RWPE2 (cell line): ENCODE results near the gene SCGB1C2.

Source experiments
- ATAC-seq: fragments of 200-7000 bp; cut with Tn5 transposase; 3 replicates; pipeline ENCODE4 v1.9.1; 2021; ENCODE audit warnings: low read depth
- DNase-seq: peaks from one replicate; pipeline ENCODE4 v3.0.0-alpha.2; 2020; ENCODE audit warnings: low spot score
- H3K27ac ChIP-seq: fragments of 450-650 bp; 2 replicates; pipeline ENCODE4 v1.5.1; 2017; ENCODE audit warnings: mild to moderate bottlenecking; ENCODE audit not compliant: poor library complexity, severe bottlenecking
- H3K27me3 ChIP-seq: fragments of 250-450 bp; sonication (Bioruptor Pico); 2 replicates; pipeline ENCODE4 v1.5.1; 2021; ENCODE audit warnings: mild to moderate bottlenecking, moderate library complexity; ENCODE audit not compliant: insufficient read depth, poor library complexity, severe bottlenecking
- H3K36me3 ChIP-seq: fragments of 250-450 bp; sonication (Bioruptor Pico); 2 replicates; pipeline ENCODE4 v1.5.1; 2020; ENCODE audit warnings: low read depth, mild to moderate bottlenecking, moderate library complexity
- H3K4me1 ChIP-seq: fragments of 250-450 bp; sonication (Bioruptor Pico); 2 replicates; pipeline ENCODE4 v1.5.1; 2021; ENCODE audit warnings: mild to moderate bottlenecking, moderate library complexity; ENCODE audit not compliant: insufficient read depth, poor library complexity, severe bottlenecking
- H3K4me3 ChIP-seq: fragments of 250-450 bp; sonication (Bioruptor Pico); 2 replicates; pipeline ENCODE4 v1.5.1; 2021; ENCODE audit warnings: mild to moderate bottlenecking, moderate library complexity; ENCODE audit not compliant: severe bottlenecking
- H3K9me3 ChIP-seq: fragments of 250-450 bp; sonication (Bioruptor Pico); 2 replicates; pipeline ENCODE4 v1.5.1; 2021; ENCODE audit warnings: mild to moderate bottlenecking, moderate library complexity; ENCODE audit not compliant: severe bottlenecking
- TF ChIP-seq, protein P1 (sequence below): fragments of 450-650 bp; IDR thresholded peaks from one replicate; pipeline ENCODE4 v1.5.1; 2017; ENCODE audit warnings: mild to moderate bottlenecking, moderate library complexity; ENCODE audit not compliant: poor library complexity, severe bottlenecking

SCGB1C2 gene

DNA sequence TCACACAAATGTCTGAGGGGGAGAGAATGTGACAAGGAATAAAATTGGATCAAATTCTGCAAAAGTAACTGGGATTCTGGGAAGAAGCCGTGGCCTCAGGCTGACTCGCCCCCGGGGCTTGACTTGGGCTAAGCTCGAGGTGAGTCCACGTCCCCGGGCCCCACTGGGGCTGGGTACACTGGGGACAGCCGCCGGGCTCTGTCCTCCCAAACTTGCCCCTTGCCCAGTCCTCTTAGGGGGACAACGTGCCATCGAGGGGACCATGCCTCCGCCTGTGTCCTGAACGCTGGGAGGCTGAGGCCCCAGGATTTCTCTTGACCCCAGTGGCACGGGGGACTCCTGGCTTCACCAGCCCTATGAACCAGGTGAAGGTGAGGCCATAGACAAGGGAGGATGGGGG, 23.0 kb downstream of the SCGB1C2 start:
- ATAC-seq (no peak), DNase-seq (no peak)
- no peak overlapping the region for H3K27ac ChIP-seq
- H3K4me3 ChIP-seq, result no peak overlapping the region
- H3K27me3 ChIP-seq, result no peaks in the 10 kb centered on the region
- H3K9me3 ChIP-seq, result no peaks in the 10 kb centered on the region
- H3K4me1 ChIP-seq, result no peaks in the 10 kb centered on the region
- TF ChIP-seq, protein P1, sequence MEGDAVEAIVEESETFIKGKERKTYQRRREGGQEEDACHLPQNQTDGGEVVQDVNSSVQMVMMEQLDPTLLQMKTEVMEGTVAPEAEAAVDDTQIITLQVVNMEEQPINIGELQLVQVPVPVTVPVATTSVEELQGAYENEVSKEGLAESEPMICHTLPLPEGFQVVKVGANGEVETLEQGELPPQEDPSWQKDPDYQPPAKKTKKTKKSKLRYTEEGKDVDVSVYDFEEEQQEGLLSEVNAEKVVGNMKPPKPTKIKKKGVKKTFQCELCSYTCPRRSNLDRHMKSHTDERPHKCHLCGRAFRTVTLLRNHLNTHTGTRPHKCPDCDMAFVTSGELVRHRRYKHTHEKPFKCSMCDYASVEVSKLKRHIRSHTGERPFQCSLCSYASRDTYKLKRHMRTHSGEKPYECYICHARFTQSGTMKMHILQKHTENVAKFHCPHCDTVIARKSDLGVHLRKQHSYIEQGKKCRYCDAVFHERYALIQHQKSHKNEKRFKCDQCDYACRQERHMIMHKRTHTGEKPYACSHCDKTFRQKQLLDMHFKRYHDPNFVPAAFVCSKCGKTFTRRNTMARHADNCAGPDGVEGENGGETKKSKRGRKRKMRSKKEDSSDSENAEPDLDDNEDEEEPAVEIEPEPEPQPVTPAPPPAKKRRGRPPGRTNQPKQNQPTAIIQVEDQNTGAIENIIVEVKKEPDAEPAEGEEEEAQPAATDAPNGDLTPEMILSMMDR, result no peak
- no peaks in the 10 kb centered on the region for H3K36me3 ChIP-seq

GRCh38 chr17:161481-161880, 24.1 kb downstream of the SCGB1C2 start:
- H3K36me3 ChIP-seq, result no peaks in the 10 kb centered on the region
- TF ChIP-seq, protein P1, result no peak
- H3K27me3 ChIP-seq, result no peaks in the 10 kb centered on the region
- no peak for ATAC-seq
- H3K27ac ChIP-seq, result no peak overlapping the region
- DNase-seq, result no peak
- H3K4me3 ChIP-seq, result no peak overlapping the region
- no peaks in the 10 kb centered on the region for H3K4me1 ChIP-seq
- H3K9me3 ChIP-seq, result no peaks in the 10 kb centered on the region

- H3K27me3 ChIP-seq, result no peaks in the 10 kb centered on the region
- DNase-seq (no peak), ATAC-seq (no peak)
- H3K4me1 ChIP-seq, result no peaks in the 10 kb centered on the region
- H3K27ac ChIP-seq, result no peak overlapping the region
- TF ChIP-seq, protein P1, result no peak
- no peaks in the 10 kb centered on the region for H3K36me3 ChIP-seq
- H3K4me3 ChIP-seq, result no peak overlapping the region
- no peaks in the 10 kb centered on the region for H3K9me3 ChIP-seq
Measured at GRCh38 chr17:162689-163088, 25.3 kb downstream of the SCGB1C2 start.

DNA sequence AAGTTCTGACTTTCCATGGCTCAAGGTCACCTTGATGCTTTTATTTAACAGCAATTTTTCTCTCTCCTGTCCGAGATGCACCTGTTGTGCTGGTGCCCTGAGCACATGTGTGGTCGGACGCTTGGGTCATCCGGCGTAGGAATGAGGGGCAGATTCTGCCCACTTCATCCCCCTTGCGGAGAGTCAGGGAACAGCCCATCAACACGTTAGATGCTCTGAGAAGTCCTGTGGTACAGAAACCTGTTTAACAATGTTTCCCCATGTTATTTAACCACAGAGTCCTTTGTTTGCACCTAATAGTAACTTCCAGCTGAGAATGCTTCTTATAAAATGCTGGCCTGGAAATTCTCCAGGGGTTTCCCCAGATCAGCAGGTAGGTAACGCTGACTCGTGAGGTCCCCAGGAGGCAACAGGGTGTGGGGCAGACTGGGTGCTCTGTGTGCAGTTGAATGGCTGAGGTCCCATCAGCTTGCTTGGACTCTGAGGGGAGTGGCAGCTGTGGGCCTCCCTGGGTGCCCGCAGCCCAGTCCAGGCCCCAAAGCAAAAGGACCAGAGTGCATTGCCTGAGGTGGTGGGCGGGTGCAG, 26.2 kb downstream of the SCGB1C2 start:
- Histone ChIP-seq H3K4me1 (no peaks in the 10 kb centered on the region), H3K4me3 (no peak overlapping the region), H3K9me3 (no peaks in the 10 kb centered on the region), H3K36me3 (no peaks in the 10 kb centered on the region), H3K27me3 (no peaks in the 10 kb centered on the region), H3K27ac (no peak overlapping the region)
- peak; percentile 46; the same call in 1 of the 3 replicates for ATAC-seq
- no peak for DNase-seq
- TF ChIP-seq, protein P1, result peak; percentile 22
